GM19193 (cell line): Measurements from ENCODE around the gene CEACAM20.

ENCODE experiments used
- POLR2A ChIP-seq: IDR thresholded peaks from 4 replicates; pipeline ENCODE4 v1.6.1; 2011; ENCODE audit not compliant: insufficient read depth, insufficient read length; ENCODE audit errors: extremely low read depth

The CEACAM20 gene

GRCh38 chr19:44529536-44529935, at the start of gene CEACAM20:
Gene CEACAM20 (minus strand): TSS chr19:44529675. CDS start chr19:44529509, 166 bp downstream.
- no peak for TF ChIP-seq POLR2A

- no peak for TF ChIP-seq POLR2A
Measured at GRCh38 chr19:44577566-44577874, 48.0 kb upstream of the CEACAM20 start.

GRCh38 chr19:44576843-44577565, 47.5 kb upstream of the CEACAM20 start:
- TF ChIP-seq POLR2A: no peak

- no peak for TF ChIP-seq POLR2A
Measured at GRCh38 chr19:44575116-44575700, 45.7 kb upstream of the CEACAM20 start.

GRCh38 chr19:44574186-44574950, 44.9 kb upstream of the CEACAM20 start:
- no peak for TF ChIP-seq POLR2A

- TF ChIP-seq POLR2A: no peak
Measured at GRCh38 chr19:44573627-44574026, 44.2 kb upstream of the CEACAM20 start.

- no peak for TF ChIP-seq POLR2A
Measured at GRCh38 chr19:44573183-44573582, 43.7 kb upstream of the CEACAM20 start.

- TF ChIP-seq POLR2A: no peak
Measured at GRCh38 chr19:44572581-44572900, 43.1 kb upstream of the CEACAM20 start.

GRCh38 chr19:44571830-44572580, 42.5 kb upstream of the CEACAM20 start:
- TF ChIP-seq POLR2A: no peak

- no peak for TF ChIP-seq POLR2A
Measured at GRCh38 chr19:44570984-44571684, 41.7 kb upstream of the CEACAM20 start.

GRCh38 chr19:44570603-44570983, 41.1 kb upstream of the CEACAM20 start:
- TF ChIP-seq POLR2A: no peak

GRCh38 chr19:44567745-44568144, 38.3 kb upstream of the CEACAM20 start:
- no peak for TF ChIP-seq POLR2A

- TF ChIP-seq POLR2A: no peak
Measured at GRCh38 chr19:44566984-44567383, 37.5 kb upstream of the CEACAM20 start.

- TF ChIP-seq POLR2A: no peak
Measured at GRCh38 chr19:44557933-44558332, 28.5 kb upstream of the CEACAM20 start.
